ENCODE data around the gene OOSP2. TPM values are rescaled to one million over a fixed set of nuclear protein-coding genes. Genes with fewer than 3 reads are reported as not detected.

The OOSP2 gene
- polyA plus RNA-seq, 1 donor = not detected

DNA sequence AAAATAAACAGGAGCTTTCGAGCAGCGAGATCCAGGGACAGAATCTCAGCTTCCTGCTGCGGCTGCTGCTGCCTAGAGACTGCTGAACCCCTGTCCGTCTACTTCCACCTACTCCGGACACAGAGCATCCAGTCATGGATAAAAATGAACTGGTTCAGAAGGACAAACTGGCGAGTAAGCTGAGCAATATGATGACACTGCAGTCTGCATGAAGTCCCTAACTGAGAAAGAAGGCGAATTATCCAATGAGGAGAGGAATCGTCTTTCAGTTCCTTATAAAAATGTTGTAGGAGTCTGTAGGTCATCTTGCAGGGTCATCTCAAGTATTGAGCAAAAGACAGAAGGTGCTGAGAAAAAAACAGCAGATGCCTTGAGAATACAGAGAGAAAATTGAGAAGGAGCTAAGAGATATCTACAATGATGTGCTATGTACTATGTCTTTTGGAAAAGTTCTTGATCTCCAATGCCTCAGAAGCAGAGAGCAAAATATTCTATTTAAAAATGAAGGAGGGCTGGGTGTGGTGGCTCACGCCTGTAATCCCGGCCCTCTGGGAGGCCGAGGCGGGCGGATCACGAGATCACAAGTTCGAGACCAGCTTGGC, 37.1 kb downstream of the OOSP2 start:
- peaks cover 4% of the 10 kb centered on the region for H3K9me3 ChIP-seq (ENCODE audit: control insufficient read depth, low read depth, low read length)
- WGBS (ENCODE audit: insufficient coverage, low lambda C conversion rate) = 93% methylated on average over 6 of the region's 15 CpGs
- DNase-seq = no peak

DNA sequence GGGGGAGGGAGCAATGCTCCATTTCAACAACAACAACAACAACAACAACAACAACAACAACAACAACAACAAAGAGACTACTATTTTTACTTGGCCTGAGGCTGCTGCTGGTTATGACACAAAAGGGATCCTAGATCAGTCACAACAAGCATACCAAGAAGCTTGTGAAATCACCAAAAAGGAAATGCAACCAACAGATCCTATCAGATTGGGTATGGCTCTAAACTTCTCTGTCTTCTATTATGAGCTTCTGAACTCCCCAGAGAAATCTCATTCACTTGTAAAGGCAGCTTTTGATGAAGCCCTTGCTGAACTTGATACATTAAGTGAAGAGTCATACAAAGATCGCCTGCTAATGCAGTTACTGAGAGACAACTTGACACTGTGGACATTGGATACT, 37.8 kb downstream of the OOSP2 start:
- no peak overlapping the region for H3K4me3 ChIP-seq (ENCODE audit: low read length)
- DNase-seq = no peak
- WGBS (ENCODE audit: insufficient coverage, low lambda C conversion rate) = no CpG with 5 or more reads among the region's 1 CpG
- H3K27me3 ChIP-seq (ENCODE audit: control insufficient read depth, insufficient read depth, low read length) = no peaks in the 10 kb centered on the region
- no peak overlapping the region for H3K27ac ChIP-seq (ENCODE audit: low read length)
- H3K9me3 ChIP-seq (ENCODE audit: control insufficient read depth, low read depth, low read length) = peaks cover 4% of the 10 kb centered on the region
- H3K4me1 ChIP-seq (ENCODE audit: control insufficient read depth, insufficient read depth, low read length) = no peaks in the 10 kb centered on the region
- H3K36me3 ChIP-seq (ENCODE audit: control insufficient read depth, insufficient read depth, low read length) = no peaks in the 10 kb centered on the region

More for the DNA sequence above, 37.1 kb downstream of the OOSP2 start:
- Histone ChIP-seq H3K4me1 (ENCODE audit: control insufficient read depth, insufficient read depth, low read length) (no peaks in the 10 kb centered on the region), H3K27me3 (ENCODE audit: control insufficient read depth, insufficient read depth, low read length) (no peaks in the 10 kb centered on the region), H3K27ac (ENCODE audit: low read length) (no peak overlapping the region), H3K36me3 (ENCODE audit: control insufficient read depth, insufficient read depth, low read length) (no peaks in the 10 kb centered on the region), H3K4me3 (ENCODE audit: low read length) (no peak overlapping the region)

DNA sequence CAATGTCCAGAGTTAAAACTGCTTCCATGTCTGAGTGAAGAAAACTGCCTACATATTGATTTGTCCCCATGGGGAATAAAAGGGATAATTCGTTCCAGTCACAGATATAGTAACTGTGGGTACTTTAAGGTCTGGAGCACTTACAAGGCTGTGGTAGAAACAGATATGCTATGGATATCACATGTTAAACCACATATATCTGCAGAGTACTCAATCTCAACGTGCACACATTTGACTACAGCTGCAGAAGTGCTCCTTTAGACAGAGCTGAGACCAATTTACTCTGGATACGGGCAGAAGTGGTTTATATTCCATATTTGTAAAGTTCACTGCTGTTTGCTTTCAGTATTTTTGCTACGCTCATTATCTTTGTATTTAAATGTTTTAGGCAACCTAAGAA, 38.5 kb downstream of the OOSP2 start:
- peaks cover 4% of the 10 kb centered on the region for H3K9me3 ChIP-seq (ENCODE audit: control insufficient read depth, low read depth, low read length)
- no peaks in the 10 kb centered on the region for H3K27me3 ChIP-seq (ENCODE audit: control insufficient read depth, insufficient read depth, low read length)
- H3K4me1 ChIP-seq (ENCODE audit: control insufficient read depth, insufficient read depth, low read length) = no peaks in the 10 kb centered on the region
- whole genome bisulfite sequencing (ENCODE audit: insufficient coverage, low lambda C conversion rate) = 100% methylated on average over 1 of the region's 4 CpGs
- H3K4me3 ChIP-seq (ENCODE audit: low read length) = no peak overlapping the region
- no peak for DNase-seq
- no peaks in the 10 kb centered on the region for H3K36me3 ChIP-seq (ENCODE audit: control insufficient read depth, insufficient read depth, low read length)
- H3K27ac ChIP-seq (ENCODE audit: low read length) = no peak overlapping the region

DNA sequence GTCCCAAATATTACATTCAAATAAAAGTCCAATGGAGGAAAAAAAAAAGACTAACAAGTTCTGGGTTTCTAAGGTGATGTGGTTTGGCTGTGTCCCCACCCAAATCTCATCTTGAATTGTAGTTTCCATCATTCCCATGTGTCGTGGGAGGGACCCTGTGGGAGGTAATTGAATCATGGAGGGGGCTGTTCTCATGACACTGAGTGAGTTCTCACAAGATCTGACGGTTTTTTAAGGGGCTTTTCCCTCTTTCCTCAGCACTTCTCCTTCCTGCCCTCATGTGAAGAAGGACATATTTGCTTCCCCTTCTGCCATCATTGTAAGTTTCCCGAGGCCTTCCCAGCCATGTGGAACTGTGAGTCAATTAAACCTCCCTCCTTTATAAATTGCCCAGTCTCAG, 40.3 kb downstream of the OOSP2 start:
- no CpG with 5 or more reads among the region's 3 CpGs for WGBS (ENCODE audit: insufficient coverage, low lambda C conversion rate)
- no peak overlapping the region for H3K4me3 ChIP-seq (ENCODE audit: low read length)
- no peak for DNase-seq

DNA sequence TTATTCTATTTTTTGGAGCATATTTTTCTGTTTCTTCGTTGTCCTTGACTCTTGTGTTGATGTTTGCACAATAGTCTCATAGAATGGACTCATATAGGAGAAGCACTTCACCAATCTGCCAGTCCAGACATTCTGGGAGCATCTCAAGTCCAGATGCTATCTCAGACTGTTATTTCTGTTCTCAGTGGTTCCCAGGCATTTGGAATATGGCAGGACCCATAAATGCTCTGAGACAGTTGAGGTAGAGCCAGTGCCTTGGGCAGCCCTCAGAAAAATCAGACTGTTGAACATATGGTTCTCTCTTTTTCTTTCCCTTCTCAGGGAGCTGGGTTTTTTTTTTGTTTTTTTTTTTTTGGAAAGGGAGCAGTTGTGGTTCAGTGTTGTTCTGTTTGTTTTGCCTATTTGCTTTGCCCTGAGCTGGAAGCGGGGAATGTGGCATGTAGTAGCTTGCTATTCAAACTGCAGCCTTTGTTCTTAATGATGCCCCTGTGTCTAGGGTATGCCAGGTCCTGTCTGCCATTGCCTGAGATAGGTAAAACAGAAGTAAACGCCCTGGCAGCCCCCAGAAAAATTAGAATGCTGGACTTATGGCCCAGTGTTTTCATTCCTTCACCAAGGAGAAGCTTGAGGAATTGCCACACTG, 44.5 kb downstream of the OOSP2 start:
- DNase-seq = no peak
- Histone ChIP-seq H3K27me3 (ENCODE audit: control insufficient read depth, insufficient read depth, low read length) (no peaks in the 10 kb centered on the region), H3K9me3 (ENCODE audit: control insufficient read depth, low read depth, low read length) (no peaks in the 10 kb centered on the region), H3K4me3 (ENCODE audit: low read length) (no peak overlapping the region), H3K27ac (ENCODE audit: low read length) (no peak overlapping the region), H3K36me3 (ENCODE audit: control insufficient read depth, insufficient read depth, low read length) (no peaks in the 10 kb centered on the region), H3K4me1 (ENCODE audit: control insufficient read depth, insufficient read depth, low read length) (no peaks in the 10 kb centered on the region)
- WGBS (ENCODE audit: insufficient coverage, low lambda C conversion rate) = 80% methylated on average over 1 of the region's 3 CpGs

More for the DNA sequence above, 40.3 kb downstream of the OOSP2 start:
- no peak overlapping the region for H3K27ac ChIP-seq (ENCODE audit: low read length)
- H3K9me3 ChIP-seq (ENCODE audit: control insufficient read depth, low read depth, low read length) = peaks cover 4% of the 10 kb centered on the region
- no peaks in the 10 kb centered on the region for H3K4me1 ChIP-seq (ENCODE audit: control insufficient read depth, insufficient read depth, low read length)
- H3K27me3 ChIP-seq (ENCODE audit: control insufficient read depth, insufficient read depth, low read length) = no peaks in the 10 kb centered on the region
- H3K36me3 ChIP-seq (ENCODE audit: control insufficient read depth, insufficient read depth, low read length) = no peaks in the 10 kb centered on the region

DNA sequence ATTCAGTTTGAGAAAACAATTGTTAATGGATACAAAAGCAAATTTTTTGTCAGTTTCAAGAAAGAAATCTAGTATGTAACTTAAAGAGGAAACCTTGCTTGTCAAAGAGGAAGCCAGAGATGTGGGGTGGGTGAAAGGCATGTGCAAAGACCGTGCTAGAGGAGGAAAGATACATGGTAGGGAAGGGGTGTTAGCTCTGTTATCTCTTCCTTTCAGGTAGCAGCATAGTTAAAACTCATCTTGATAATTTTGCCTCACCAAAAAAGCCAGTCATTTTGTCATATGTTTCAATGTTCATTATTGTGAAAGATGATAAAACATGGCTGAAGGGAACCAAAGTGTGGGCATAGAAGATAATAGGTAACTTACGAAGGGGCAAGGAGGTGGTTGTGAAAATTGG, 45.7 kb downstream of the OOSP2 start:
- no peak for DNase-seq
- Histone ChIP-seq H3K9me3 (ENCODE audit: control insufficient read depth, low read depth, low read length) (no peaks in the 10 kb centered on the region), H3K4me1 (ENCODE audit: control insufficient read depth, insufficient read depth, low read length) (no peaks in the 10 kb centered on the region), H3K4me3 (ENCODE audit: low read length) (no peak overlapping the region), H3K27ac (ENCODE audit: low read length) (no peak overlapping the region), H3K36me3 (ENCODE audit: control insufficient read depth, insufficient read depth, low read length) (no peaks in the 10 kb centered on the region), H3K27me3 (ENCODE audit: control insufficient read depth, insufficient read depth, low read length) (no peaks in the 10 kb centered on the region)
- no CpG with 5 or more reads among the region's 2 CpGs for whole genome bisulfite sequencing (ENCODE audit: insufficient coverage, low lambda C conversion rate)

DNA sequence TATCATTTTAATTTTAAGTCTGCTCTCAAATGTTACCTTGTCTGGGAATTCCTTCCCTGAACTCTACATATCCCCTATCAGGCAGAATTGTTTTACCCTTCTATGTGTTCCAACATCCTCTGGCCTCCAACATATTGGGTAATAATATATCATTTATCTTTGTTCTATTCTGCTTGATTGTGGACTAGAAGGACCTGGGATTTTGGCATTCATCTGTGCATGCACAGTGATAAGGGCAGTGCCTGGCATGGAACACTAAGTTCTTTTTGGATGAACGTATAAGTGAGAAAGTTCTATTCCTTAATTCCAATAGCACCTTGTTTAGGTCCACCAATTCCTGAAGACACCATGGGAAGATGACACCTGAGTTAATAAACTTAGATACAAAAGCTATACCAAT, 47.0 kb downstream of the OOSP2 start:
- no peak for DNase-seq
- Histone ChIP-seq H3K27ac (ENCODE audit: low read length) (no peak overlapping the region), H3K27me3 (ENCODE audit: control insufficient read depth, insufficient read depth, low read length) (no peaks in the 10 kb centered on the region), H3K36me3 (ENCODE audit: control insufficient read depth, insufficient read depth, low read length) (no peaks in the 10 kb centered on the region), H3K9me3 (ENCODE audit: control insufficient read depth, low read depth, low read length) (no peaks in the 10 kb centered on the region), H3K4me1 (ENCODE audit: control insufficient read depth, insufficient read depth, low read length) (no peaks in the 10 kb centered on the region), H3K4me3 (ENCODE audit: low read length) (no peak overlapping the region)
- WGBS (ENCODE audit: insufficient coverage, low lambda C conversion rate) = no CpG with 5 or more reads among the region's 1 CpG

DNA sequence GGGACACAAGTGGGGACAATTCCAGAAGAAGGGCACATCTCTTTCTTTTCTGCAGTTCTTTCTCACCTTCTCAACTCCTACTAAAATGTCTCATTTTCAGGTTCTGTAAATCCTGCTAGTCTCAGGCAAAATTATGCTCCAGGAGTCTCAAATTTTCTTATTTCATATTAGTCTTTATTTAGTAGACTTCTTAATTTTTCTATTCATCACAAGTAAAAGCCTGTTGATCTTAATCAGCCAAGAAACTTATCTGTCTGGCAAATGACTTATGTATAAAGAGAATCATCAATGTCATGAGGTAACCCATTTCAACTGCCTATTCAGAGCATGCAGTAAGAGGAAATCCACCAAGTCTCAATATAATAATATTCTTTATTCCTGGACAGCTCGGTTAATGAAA, 48.2 kb downstream of the OOSP2 start, which contains the start of gene MS4A2:
Gene MS4A2, plus strand, starts transcription at position 301 of the 400 bp plus-strand sequence. CDS start 102 bp downstream, outside the sequence.
- 100% methylated on average over 1 of the region's 1 CpG for WGBS (ENCODE audit: insufficient coverage, low lambda C conversion rate)
- H3K9me3 ChIP-seq (ENCODE audit: control insufficient read depth, low read depth, low read length) = no peaks in the 10 kb centered on the region
- H3K4me1 ChIP-seq (ENCODE audit: control insufficient read depth, insufficient read depth, low read length) = no peaks in the 10 kb centered on the region
- H3K36me3 ChIP-seq (ENCODE audit: control insufficient read depth, insufficient read depth, low read length) = no peaks in the 10 kb centered on the region
- no peak within 1 kb of the TSS for H3K27ac ChIP-seq (ENCODE audit: low read length)
- H3K4me3 ChIP-seq (ENCODE audit: low read length) = no peak within 1 kb of the TSS
- DNase-seq = no peak
- H3K27me3 ChIP-seq (ENCODE audit: control insufficient read depth, insufficient read depth, low read length) = no peaks in the 10 kb centered on the region

DNA sequence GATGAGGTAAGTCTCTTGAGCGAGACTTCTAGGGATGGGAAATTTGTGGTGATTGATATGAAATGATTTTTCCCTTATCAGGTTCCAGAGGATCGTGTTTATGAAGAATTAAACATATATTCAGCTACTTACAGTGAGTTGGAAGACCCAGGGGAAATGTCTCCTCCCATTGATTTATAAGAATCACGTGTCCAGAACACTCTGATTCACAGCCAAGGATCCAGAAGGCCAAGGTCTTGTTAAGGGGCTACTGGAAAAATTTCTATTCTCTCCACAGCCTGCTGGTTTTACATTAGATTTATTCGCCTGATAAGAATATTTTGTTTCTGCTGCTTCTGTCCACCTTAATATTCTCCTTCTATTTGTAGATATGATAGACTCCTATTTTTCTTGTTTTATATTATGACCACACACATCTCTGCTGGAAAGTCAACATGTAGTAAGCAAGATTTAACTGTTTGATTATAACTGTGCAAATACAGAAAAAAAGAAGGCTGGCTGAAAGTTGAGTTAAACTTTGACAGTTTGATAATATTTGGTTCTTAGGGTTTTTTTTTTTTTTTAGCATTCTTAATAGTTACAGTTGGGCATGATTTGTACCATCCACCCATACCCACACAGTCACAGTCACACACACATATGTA, 55.4 kb downstream of the OOSP2 start:
- Histone ChIP-seq H3K36me3 (ENCODE audit: control insufficient read depth, insufficient read depth, low read length) (no peaks in the 10 kb centered on the region), H3K27me3 (ENCODE audit: control insufficient read depth, insufficient read depth, low read length) (no peaks in the 10 kb centered on the region), H3K9me3 (ENCODE audit: control insufficient read depth, low read depth, low read length) (peaks cover 2% of the 10 kb centered on the region), H3K4me1 (ENCODE audit: control insufficient read depth, insufficient read depth, low read length) (peaks cover 3% of the 10 kb centered on the region), H3K27ac (ENCODE audit: low read length) (no peak overlapping the region), H3K4me3 (ENCODE audit: low read length) (no peak overlapping the region)
- no peak for DNase-seq
- WGBS (ENCODE audit: insufficient coverage, low lambda C conversion rate) = 80% methylated on average over 1 of the region's 4 CpGs

DNA sequence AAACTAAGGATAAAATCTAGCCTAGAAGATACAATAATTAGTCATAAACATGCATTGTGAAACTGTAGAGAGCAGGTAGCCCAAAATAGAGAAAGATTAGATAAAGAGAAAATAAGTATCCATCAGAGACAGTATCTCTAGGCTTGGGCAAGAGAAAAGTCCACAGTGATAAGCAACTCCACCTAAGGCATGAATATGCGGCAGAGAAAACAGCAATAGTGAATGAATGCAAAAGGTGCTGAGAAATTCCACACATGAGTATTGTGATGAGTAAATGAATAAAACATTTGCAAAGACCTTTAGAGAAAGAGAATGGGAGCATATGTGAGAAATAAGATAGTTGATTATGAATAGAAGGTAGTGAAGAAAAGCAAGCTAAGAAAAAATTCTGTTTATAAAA, 57.0 kb downstream of the OOSP2 start:
- Histone ChIP-seq H3K9me3 (ENCODE audit: control insufficient read depth, low read depth, low read length) (peaks cover 2% of the 10 kb centered on the region), H3K36me3 (ENCODE audit: control insufficient read depth, insufficient read depth, low read length) (no peaks in the 10 kb centered on the region), H3K27me3 (ENCODE audit: control insufficient read depth, insufficient read depth, low read length) (no peaks in the 10 kb centered on the region), H3K4me1 (ENCODE audit: control insufficient read depth, insufficient read depth, low read length) (peaks cover 3% of the 10 kb centered on the region), H3K27ac (ENCODE audit: low read length) (no peak overlapping the region), H3K4me3 (ENCODE audit: low read length) (no peak overlapping the region)
- WGBS (ENCODE audit: insufficient coverage, low lambda C conversion rate) = 25% methylated on average over 1 of the region's 1 CpG
- no peak for DNase-seq

Measured in large intestine (tissue), 3 donors.